Activated CD8-positive, alpha-beta memory T cell treated with anti-CD3 and anti-CD28 coated beads, Interleukin-2, amount 50 U/mL, for 1 hour (primary cell): ENCODE results near the gene LBR.
"Not testable (repeated sequence)": the region's sequence is repeated elsewhere in the genome, so short reads cannot be mapped to it uniquely, and the experiment has no call there.

Source experiments
- DNase-seq: peaks from one replicate; pipeline ENCODE4 v3.0.0-alpha.2; 2020; ENCODE audit errors: extremely low read depth

Gene LBR

GRCh38 chr1:225423518-225423855 is 4.4 kb downstream of the LBR start:
- no peak for DNase-seq

DNA sequence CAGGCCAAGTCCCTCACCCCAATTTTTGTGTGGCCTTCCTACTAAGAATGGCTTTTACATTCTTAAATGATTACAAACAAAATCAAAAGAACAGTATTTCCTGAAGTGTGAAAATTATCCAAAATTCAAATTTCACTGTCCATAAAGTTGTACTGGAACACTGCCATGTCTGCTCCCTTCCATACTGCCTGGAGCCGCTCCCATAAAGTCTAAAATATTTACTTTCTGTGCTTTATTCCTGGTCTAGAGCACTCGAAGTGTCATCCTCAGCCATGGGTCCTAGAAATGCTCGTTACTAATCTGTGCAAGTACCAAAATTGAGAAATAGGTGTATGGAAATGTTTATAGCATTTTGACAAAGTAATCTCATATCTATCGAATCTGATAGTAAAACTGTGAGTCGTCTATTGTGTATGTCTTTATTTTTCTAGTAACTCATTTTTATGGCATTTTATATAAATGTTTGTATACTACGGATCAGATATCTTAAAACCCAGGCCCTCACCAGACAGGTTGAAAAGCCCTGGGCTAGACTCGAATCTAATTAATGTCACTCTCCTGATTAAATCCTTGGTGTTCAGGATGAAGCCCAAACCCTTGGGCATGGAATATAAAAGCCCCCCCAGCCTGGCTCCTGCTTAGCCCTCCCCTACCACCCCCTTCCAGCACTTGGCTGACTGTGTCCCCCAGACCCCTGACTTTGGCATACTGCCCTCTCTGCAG is 4.9 kb downstream of the LBR start:
- DNase-seq = no peak

GRCh38 chr1:225422031-225422605 is 5.7 kb downstream of the LBR start:
- no peak for DNase-seq

GRCh38 chr1:225418598-225418997 is 9.2 kb downstream of the LBR start:
- DNase-seq = no peak

DNA sequence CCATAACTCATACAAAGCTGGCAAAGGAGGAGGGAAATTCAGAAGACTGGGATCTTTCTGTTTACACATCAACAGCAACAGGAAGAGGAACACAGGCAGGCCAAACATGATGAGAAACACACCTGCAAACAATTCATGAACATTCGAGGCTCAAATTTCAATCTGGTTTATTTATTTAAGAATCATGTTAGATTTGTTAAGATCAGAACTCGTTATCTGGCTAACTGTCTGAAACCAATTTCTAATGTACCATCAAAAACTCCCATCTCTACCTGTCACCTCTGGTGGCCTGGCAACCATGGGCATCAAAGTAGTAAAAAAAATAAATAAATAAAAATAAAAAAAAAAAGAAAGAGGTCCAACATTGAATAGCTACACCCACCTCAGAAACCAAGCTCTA is 9.8 kb downstream of the LBR start:
- DNase-seq = no peak

DNA sequence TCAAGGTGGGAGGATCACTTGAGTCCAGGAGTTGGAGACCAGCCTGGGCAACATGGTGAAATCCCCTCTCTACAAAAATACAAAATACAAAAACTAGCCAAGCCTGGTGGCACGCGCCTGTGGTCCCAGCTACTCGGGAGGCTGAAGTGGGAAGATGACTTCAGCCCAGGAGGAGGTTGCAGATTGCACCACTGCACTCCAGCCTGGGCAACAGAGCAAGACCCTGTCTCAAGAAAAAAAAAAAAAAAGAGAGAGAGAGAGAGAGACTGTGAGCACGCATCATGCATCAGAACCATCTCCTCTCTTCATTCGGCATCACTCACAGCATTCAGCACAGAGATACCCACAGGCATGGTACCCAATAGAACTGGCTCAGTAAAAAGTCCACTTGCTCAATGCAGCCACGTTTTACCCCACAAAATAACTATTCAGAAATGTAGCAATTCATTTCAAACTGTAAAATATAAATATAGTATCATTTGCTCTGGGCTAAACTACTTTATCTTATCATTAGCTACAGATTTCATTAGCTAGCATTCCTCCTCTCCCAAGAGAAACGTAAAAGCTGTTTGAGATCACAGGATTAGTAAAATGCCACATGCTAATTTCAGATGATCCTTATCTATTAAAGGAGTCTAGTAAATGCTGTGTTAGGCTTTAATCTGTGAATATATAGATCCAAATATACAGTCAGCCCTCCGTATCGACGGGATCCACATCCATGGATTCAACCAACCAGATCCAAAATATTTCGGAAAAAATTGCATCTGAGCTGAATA is 11.7 kb downstream of the LBR start:
- DNase-seq = no peak

GRCh38 chr1:225415307-225415706 is 12.5 kb downstream of the LBR start:
- no peak for DNase-seq

GRCh38 chr1:225413708-225414375 is 14.0 kb downstream of the LBR start:
- DNase-seq = no peak

- no peak for DNase-seq
Measured at GRCh38 chr1:225412803-225413351, 15.0 kb downstream of the LBR start.

GRCh38 chr1:225412321-225412720 is 15.5 kb downstream of the LBR start:
- DNase-seq = no peak

DNA sequence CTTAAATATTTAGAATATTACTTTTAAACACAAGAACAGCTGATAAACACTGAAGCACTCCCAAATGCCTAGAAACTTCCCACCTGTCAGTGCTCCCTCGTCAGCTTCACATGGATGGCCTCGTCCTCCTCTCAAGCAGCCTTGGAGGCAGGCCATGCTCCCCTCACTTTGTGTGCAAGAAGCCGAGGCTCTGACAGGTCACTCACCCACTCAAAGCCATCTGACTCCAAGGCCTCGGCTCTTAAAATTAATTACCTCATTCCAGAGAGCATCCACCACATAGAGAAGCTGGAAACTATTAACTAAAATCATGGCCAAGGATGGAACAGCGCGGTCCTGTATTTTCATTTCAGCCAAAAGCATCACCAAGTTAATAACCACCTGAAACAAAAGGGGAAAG is 17.8 kb downstream of the LBR start:
- no peak for DNase-seq

DNA sequence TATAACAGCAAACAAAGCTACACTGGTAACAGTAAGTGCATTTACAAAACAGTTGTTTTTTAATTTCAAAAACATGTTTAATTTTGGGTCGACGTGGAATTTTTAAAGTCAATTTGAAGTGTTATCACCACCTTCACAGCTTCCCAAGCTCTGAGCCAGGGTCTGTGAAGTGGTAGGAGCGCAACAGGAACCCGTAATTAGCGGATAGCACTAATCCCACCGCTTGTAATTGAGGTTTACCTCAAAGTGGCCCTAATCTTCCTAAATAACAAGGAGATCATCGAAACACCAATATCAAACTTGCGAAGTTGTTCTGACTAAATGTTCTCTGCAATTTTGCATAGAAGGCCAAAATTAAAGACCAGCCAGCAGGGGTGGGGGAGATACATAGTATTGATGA is 18.8 kb downstream of the LBR start:
- DNase-seq = no peak

- DNase-seq = no peak
Measured at GRCh38 chr1:225408249-225408648, 19.6 kb downstream of the LBR start.

DNA sequence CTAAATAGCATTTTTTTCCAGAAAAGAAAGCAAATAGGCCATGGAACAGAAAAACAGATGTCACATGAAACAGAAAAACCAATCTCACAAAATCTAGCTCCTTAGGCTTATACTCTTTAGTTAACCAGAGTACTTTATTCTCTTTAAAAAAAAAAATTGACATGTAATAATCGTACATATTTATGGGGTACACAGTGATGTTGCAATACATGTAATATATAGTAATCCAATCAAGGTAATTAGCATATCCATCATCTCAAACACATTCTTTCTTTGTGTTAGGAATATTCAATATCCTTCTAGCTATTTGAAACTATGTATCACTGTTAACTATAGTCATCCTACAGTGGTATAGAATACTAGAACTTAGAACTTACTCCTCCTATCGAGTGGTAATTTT is 20.1 kb downstream of the LBR start:
- DNase-seq = no peak

DNA sequence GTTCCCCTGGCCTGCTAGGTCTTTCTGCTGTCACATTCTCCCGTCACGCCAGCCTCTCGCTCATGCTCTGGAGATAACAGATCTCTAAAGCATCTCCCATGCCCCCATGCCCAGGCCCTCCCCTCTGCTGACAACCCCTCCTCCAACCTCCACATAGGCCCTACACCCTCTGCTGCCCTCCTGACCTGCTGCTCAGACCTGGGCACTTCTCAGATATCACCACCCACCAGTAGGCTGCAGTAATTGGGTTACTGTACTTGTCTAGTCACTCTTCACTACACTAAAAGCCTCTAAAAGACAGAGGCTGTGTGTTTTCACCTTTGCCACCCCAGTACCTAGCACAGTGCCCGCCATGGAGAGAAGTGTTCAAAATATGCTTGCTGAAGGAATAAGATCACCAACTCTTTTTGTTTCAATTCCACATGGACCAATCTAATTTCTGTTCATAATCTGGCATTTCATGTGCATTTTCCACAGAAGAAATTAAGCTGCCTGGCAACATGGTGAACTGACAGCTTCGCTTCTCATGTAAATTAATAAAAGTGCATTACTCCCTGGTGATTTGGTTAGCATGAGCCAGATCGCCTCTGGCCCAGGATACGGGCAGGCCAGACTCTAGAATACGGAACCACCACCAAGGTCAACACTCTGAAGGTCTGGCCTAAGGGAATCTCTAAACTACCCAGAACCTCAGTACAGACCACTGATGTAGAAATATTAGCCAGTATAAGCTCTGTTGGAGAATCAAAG is 20.7 kb downstream of the LBR start:
- no peak for DNase-seq

- DNase-seq = no peak
Measured at GRCh38 chr1:225400968-225401367, 26.9 kb downstream of the LBR start.

GRCh38 chr1:225396357-225396756 is 31.5 kb downstream of the LBR start:
- DNase-seq = no peak

DNA sequence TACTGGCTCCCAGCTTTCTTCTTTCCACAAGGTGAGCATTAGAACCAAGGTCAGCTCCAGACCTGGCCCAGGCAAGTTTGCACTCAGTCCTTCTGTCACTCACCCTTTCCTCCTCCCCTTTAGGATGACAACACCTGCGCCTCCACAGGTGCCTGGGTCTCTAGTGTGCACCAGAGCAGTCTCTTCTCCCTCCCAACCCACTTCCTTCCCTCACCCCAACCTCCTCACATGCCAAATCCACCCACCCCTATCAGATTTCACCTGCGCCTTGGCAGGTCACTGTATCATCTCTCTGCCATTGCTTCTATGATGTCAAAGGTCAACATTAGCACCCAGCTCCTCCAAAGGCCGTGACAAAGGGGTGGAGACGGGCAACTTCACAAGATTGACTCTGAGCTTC is 38.0 kb downstream of the LBR start:
- no peak for DNase-seq

DNA sequence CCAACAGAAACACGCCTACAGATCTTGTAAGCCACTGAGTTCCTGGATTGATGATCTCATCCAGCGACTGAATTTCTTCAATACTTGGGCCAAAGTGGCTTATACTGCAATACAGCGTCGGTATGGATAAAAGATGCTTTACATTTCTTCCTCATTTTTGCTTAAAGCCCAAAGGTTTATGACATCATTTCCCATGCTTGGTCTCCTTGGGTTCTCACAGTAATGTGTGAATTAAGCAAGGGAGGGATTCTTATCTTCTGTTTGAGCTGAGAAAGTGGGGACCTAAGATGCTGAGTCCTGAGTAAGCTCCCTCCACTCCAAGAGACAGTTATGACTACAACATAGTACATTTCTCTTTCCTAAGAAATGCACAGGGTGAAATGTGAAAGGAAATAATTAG is 39.5 kb downstream of the LBR start:
- DNase-seq = no peak

DNA sequence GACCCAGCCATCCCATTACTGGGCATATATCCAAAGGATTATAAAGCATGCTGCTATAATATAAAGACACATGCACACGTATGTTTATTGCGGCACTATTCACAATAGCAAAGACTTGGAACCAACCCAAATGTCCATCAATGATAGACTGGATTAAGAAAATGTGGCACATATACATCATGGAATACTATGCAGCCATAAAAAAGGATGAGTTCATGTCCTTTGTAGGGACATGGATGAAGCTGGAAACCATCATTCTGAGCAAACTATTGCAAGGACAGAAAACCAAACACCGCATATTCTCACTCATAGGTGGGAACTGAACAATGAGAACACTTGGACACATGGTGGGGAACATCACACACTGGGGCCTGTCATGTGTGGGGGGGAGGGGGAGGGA is 41.0 kb downstream of the LBR start:
- DNase-seq = not testable (repeated sequence)

GRCh38 chr1:225380691-225381090 is 47.1 kb downstream of the LBR start:
- no peak for DNase-seq

GRCh38 chr1:225378880-225379279 is 49.0 kb downstream of the LBR start:
- DNase-seq = no peak
